SK-N-MC (cell line): ENCODE results near the gene ZNF473.
"Not testable (repeated sequence)": the region's sequence is repeated elsewhere in the genome, so short reads cannot be mapped to it uniquely, and the experiment has no call there.

ENCODE experiments used
- EZH2 ChIP-seq: fragments of 200-600 bp; sonication (generic); IDR thresholded peaks from one replicate; pipeline ENCODE4 v1.6.1; 2017; ENCODE audit warnings: antibody characterized with exemption
- FOXP2 ChIP-seq: optimal IDR thresholded peaks from 2 replicates; pipeline ENCODE3; 2011; ENCODE audit warnings: mild to moderate bottlenecking, moderate library complexity; ENCODE audit not compliant: insufficient read depth; ENCODE audit errors: extremely low read length, control extremely low read depth
- POLR2AphosphoS5 ChIP-seq: IDR thresholded peaks from 2 replicates; pipeline ENCODE4 v1.6.1; 2012; ENCODE audit warnings: mild to moderate bottlenecking, low read depth, low read length, borderline replicate concordance

DNA sequence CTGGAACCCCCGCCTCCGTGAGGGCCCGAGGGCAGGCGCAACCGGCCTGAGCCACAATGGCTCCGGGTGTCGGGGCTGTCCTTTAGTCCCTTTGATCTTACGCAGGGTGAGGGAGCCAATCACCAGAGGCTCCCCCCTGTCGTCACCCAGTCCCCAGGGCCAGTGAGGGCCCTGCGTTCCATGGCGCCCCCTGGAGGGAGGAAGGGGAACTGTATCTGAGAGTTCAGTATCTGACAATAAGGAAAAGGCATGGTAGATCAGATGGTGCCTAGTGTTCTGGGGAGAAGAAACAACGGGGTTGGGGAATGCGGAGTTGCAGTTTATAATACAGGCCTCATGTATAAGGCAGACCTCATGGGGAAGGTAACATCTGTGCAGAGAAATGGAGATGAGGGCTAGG, 75.1 kb downstream of the ZNF473 start:
- not testable (repeated sequence) for TF ChIP-seq EZH2, POLR2AphosphoS5, FOXP2
